Occipital lobe (tissue), 2 donors: ENCODE results near the gene FAM200A. TPM values are rescaled to one million over a fixed set of nuclear protein-coding genes. Genes with fewer than 3 reads are reported as not detected.
"Not testable (repeated sequence)": the region's sequence is repeated elsewhere in the genome, so short reads cannot be mapped to it uniquely, and the experiment has no call there.

Experiments
- DNase-seq: peaks from one replicate; lab custom pipeline; 2025; lab: John Stamatoyannopoulos, UW
- total RNA-seq: library from RNA; depleted of rRNA; stranded (reverse); fragments of >200 nt; gene quantifications from one replicate; pipeline ENCODE4 v1.2.3, GENCODE V29; 2014

Gene FAM200A
- total RNA-seq, 1 donor from 2014 or later: 18.9 TPM

- no peak for DNase-seq
Measured at GRCh38 chr7:99559175-99559915, 7.4 kb upstream of the FAM200A start.

- peak; percentile 85 for DNase-seq
Measured at GRCh38 chr7:99558306-99559174, 6.6 kb upstream of the FAM200A start, which contains the start of gene ZNF655. TSS of gene ZNF655 (plus strand) at chr7:99558642. CDS start at chr7:99560560, 1,918 bp downstream.

- no peak for DNase-seq
Measured at GRCh38 chr7:99557940-99558305, 6.0 kb upstream of the FAM200A start.

- no peak for DNase-seq
Measured at GRCh38 chr7:99557196-99557607, 5.3 kb upstream of the FAM200A start.

GRCh38 chr7:99554939-99555338, 3.0 kb upstream of the FAM200A start:
- DNase-seq: no peak

GRCh38 chr7:99553039-99553438, 1.1 kb upstream of the FAM200A start:
- DNase-seq: no peak

- no peak for DNase-seq
Measured at GRCh38 chr7:99551334-99551733, 580 bp downstream of the FAM200A start.

GRCh38 chr7:99549545-99549944, 2.4 kb downstream of the FAM200A start:
- not testable (repeated sequence) for DNase-seq

GRCh38 chr7:99545308-99545707, 6.6 kb downstream of the FAM200A start:
- not testable (repeated sequence) for DNase-seq

GRCh38 chr7:99543916-99544315, 8.0 kb downstream of the FAM200A start:
- no peak for DNase-seq

GRCh38 chr7:99543081-99543671, 8.7 kb downstream of the FAM200A start:
- no peak for DNase-seq

GRCh38 chr7:99541212-99541611, 10.7 kb downstream of the FAM200A start:
- DNase-seq: no peak

GRCh38 chr7:99540542-99540941, 11.4 kb downstream of the FAM200A start:
- DNase-seq: no peak

- no peak for DNase-seq
Measured at GRCh38 chr7:99539213-99539811, 12.6 kb downstream of the FAM200A start.

GRCh38 chr7:99535667-99536066, 16.2 kb downstream of the FAM200A start:
- DNase-seq: no peak

- no peak for DNase-seq
Measured at GRCh38 chr7:99531354-99531765, 20.6 kb downstream of the FAM200A start.

GRCh38 chr7:99525713-99526440, 26.0 kb downstream of the FAM200A start:
- no peak for DNase-seq

GRCh38 chr7:99521399-99521798, 30.5 kb downstream of the FAM200A start:
- no peak for DNase-seq

- DNase-seq: no peak
Measured at GRCh38 chr7:99514050-99514449, 37.9 kb downstream of the FAM200A start.

- no peak for DNase-seq
Measured at GRCh38 chr7:99505324-99505662, 46.6 kb downstream of the FAM200A start.
